ENCODE results near the gene PLEKHA4.

DNA sequence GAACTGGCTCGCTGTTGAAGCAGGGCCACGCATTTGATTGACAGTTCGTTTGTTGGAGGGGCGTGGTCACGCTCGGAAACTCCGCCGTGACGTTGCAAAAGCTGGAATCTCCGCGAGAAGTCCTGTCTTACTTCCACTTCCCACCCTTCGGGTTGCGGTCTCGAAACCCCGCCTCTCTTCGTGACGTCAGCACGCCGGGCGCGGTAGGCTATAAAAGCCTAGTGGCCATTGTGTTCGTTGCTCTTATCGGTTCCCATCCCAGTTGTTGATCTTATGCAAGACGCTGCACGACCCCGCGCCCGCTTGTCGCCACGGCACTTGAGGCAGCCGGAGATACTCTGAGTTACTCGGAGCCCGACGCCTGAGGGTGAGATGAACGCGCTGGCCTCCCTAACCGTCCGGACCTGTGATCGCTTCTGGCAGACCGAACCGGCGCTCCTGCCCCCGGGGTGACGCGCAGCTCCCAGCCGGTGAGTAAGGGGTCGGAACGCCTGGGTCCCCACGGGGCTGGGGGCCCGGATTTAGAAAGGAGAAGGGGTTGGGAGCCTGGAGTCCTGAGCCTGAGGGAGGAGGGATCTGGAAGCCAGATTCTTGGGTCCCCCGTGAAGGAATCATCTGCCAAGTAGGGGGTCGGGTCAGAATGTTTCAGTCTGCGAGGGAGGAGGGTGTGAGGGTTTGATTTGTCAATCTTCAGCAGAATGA lies 3.9 kb upstream of the PLEKHA4 start, which contains the start of gene PPP1R15A:
- TF ChIP-seq GABPA (IDR thresholded peaks at IDR 0.05 in 1 of 2, conservative IDR thresholded peaks at IDR 0.05 in 1 of 2) (peak in 1 of 2 donors; percentile 70), TAF1 (conservative IDR thresholded peaks at IDR 0.05) (peak; percentile 92), RAD21 (IDR thresholded peaks at IDR 0.05) (peak in 1 of 2 donors; percentile 25), EGR1 (IDR thresholded peaks at IDR 0.05; ENCODE audit: low read depth in 2 of 2) (peak in 1 of 2 donors; percentile 82), JUND (IDR thresholded peaks at IDR 0.05) (peak in 1 of 2 donors; percentile 60)
- TF ChIP-seq, protein P1, sequence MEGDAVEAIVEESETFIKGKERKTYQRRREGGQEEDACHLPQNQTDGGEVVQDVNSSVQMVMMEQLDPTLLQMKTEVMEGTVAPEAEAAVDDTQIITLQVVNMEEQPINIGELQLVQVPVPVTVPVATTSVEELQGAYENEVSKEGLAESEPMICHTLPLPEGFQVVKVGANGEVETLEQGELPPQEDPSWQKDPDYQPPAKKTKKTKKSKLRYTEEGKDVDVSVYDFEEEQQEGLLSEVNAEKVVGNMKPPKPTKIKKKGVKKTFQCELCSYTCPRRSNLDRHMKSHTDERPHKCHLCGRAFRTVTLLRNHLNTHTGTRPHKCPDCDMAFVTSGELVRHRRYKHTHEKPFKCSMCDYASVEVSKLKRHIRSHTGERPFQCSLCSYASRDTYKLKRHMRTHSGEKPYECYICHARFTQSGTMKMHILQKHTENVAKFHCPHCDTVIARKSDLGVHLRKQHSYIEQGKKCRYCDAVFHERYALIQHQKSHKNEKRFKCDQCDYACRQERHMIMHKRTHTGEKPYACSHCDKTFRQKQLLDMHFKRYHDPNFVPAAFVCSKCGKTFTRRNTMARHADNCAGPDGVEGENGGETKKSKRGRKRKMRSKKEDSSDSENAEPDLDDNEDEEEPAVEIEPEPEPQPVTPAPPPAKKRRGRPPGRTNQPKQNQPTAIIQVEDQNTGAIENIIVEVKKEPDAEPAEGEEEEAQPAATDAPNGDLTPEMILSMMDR (IDR thresholded peaks at IDR 0.05; ENCODE audit: low read depth, low read length, missing input control), result peak; percentile 34
- TF ChIP-seq, protein P2, sequence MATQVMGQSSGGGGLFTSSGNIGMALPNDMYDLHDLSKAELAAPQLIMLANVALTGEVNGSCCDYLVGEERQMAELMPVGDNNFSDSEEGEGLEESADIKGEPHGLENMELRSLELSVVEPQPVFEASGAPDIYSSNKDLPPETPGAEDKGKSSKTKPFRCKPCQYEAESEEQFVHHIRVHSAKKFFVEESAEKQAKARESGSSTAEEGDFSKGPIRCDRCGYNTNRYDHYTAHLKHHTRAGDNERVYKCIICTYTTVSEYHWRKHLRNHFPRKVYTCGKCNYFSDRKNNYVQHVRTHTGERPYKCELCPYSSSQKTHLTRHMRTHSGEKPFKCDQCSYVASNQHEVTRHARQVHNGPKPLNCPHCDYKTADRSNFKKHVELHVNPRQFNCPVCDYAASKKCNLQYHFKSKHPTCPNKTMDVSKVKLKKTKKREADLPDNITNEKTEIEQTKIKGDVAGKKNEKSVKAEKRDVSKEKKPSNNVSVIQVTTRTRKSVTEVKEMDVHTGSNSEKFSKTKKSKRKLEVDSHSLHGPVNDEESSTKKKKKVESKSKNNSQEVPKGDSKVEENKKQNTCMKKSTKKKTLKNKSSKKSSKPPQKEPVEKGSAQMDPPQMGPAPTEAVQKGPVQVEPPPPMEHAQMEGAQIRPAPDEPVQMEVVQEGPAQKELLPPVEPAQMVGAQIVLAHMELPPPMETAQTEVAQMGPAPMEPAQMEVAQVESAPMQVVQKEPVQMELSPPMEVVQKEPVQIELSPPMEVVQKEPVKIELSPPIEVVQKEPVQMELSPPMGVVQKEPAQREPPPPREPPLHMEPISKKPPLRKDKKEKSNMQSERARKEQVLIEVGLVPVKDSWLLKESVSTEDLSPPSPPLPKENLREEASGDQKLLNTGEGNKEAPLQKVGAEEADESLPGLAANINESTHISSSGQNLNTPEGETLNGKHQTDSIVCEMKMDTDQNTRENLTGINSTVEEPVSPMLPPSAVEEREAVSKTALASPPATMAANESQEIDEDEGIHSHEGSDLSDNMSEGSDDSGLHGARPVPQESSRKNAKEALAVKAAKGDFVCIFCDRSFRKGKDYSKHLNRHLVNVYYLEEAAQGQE (IDR thresholded peaks at IDR 0.05), result peak; percentile 94
- TF ChIP-seq, protein P3, sequence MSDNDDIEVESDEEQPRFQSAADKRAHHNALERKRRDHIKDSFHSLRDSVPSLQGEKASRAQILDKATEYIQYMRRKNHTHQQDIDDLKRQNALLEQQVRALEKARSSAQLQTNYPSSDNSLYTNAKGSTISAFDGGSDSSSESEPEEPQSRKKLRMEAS (IDR thresholded peaks at IDR 0.05), result peak; percentile 79

Data from liver (tissue), 3 donors.